COLO668 (cell line): ENCODE data around the gene RPN1.
"Not testable (repeated sequence)": the region's sequence is repeated elsewhere in the genome, so short reads cannot be mapped to it uniquely, and the experiment has no call there.

ENCODE experiments used
- DNase-seq: peaks from one replicate; lab custom pipeline; 2025; ENCODE audit not compliant: unreplicated experiment; lab: John Stamatoyannopoulos, UW

RPN1 gene

GRCh38 chr3:128613083-128613829, 37.4 kb downstream of the RPN1 start:
- no peak for DNase-seq

GRCh38 chr3:128610451-128611070, 40.1 kb downstream of the RPN1 start:
- no peak for DNase-seq

- no peak for DNase-seq
Observed at GRCh38 chr3:128609294-128609693, 41.3 kb downstream of the RPN1 start.

GRCh38 chr3:128607710-128608048, 42.9 kb downstream of the RPN1 start:
- DNase-seq, result no peak

- DNase-seq, result no peak
Observed at GRCh38 chr3:128606094-128606493, 44.5 kb downstream of the RPN1 start.

- DNase-seq, result no peak
Observed at GRCh38 chr3:128605091-128606046, 45.2 kb downstream of the RPN1 start.

- DNase-seq, result no peak
Observed at GRCh38 chr3:128603811-128604775, 46.5 kb downstream of the RPN1 start.

- no peak for DNase-seq
Observed at GRCh38 chr3:128603313-128603712, 47.3 kb downstream of the RPN1 start.

GRCh38 chr3:128598884-128599664, 51.5 kb downstream of the RPN1 start:
- no peak for DNase-seq

GRCh38 chr3:128597900-128598299, 52.7 kb downstream of the RPN1 start:
- no peak for DNase-seq

GRCh38 chr3:128592864-128593263, 57.8 kb downstream of the RPN1 start:
- no peak for DNase-seq

GRCh38 chr3:128591738-128592426, 58.7 kb downstream of the RPN1 start:
- DNase-seq, result no peak

- DNase-seq, result no peak
Observed at GRCh38 chr3:128590948-128591347, 59.7 kb downstream of the RPN1 start.

GRCh38 chr3:128589985-128590384, 60.6 kb downstream of the RPN1 start:
- not testable (repeated sequence) for DNase-seq

GRCh38 chr3:128588147-128588546, 62.5 kb downstream of the RPN1 start:
- no peak for DNase-seq

- no peak for DNase-seq
Observed at GRCh38 chr3:128587391-128587790, 63.2 kb downstream of the RPN1 start.

GRCh38 chr3:128586932-128587331, 63.7 kb downstream of the RPN1 start:
- DNase-seq, result not testable (repeated sequence)

GRCh38 chr3:128586391-128586790, 64.2 kb downstream of the RPN1 start:
- not testable (repeated sequence) for DNase-seq

- no peak for DNase-seq
Observed at GRCh38 chr3:128585974-128586373, 64.6 kb downstream of the RPN1 start.
